HG03457 (cell line): Measurements from ENCODE around the gene FOXK1.
"Not testable (repeated sequence)": the region's sequence is repeated elsewhere in the genome, so short reads cannot be mapped to it uniquely, and the experiment has no call there.

Experiments
- ATAC-seq: cut with Tn5 transposase; IDR thresholded peaks from one replicate; pipeline ENCODE4 v1.9.1; 2021; ENCODE audit warnings: moderate number of reproducible peaks; ENCODE audit not compliant: unreplicated experiment

FOXK1 gene

DNA sequence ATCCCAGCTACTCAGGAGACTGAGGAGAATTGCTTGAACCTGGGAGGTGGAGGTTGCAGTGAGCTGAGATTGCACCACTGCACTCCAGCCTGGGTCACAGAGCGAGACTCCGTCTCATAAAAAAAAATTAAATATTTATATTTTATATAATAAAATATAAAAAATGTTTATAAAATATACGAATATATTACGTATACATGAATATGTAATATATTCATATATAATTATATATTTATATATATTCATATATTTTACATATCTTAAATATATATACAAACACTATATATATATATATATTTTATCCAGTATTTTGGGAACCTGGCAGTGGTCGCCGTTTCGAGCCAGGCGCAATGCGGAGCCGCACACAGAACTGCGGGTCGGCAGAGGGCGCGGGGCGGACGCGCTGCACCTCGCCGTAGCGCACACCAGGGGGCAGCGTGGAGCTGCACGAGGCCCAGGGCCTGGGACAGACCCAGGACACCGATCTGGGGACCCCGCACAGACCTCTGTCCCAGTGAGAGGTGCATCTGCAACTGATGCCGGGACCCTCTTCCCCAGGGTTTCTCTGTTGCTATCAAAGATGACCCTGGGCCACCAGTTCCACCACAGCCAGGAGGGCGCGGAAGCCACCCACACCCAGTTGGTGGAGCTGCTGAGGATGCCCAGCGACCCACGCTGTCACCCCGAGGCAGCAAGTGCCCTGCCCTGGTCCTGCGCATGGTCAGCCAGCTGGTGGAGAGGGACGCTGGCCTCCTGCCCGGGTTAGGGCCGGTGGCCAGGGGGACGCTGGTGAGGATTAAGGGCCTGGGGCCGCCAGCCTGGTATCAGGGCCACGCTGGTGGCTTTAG is 116.0 kb downstream of the FOXK1 start:
- ATAC-seq, result no peak

- ATAC-seq, result no peak
These were observed 116.7 kb downstream of the FOXK1 start for GRCh38 chr7:4798706-4799235.

- no peak for ATAC-seq
These were observed 117.6 kb downstream of the FOXK1 start for GRCh38 chr7:4799508-4800268.

DNA sequence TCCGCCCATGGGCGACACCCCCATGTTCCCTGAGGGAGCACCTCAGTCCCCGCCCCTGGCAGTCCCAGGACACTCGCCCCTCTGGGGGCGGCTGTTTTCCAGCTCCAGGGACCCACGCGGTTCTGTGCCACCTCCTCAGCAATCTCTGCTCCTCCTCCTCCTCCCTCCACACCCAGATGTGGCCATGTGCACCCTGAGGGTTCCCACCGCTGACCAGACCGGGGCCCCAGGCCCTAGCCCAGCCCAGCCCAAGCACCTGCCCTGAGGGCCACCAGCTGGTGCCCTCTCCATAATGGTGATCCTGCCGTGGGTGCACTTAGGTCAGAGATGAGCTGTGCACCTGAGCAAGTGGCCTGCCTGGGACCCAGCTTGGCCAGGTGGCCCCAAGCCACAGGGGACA is 118.4 kb downstream of the FOXK1 start:
- ATAC-seq, result no peak

GRCh38 chr7:4800926-4801838 is 119.1 kb downstream of the FOXK1 start:
- no peak for ATAC-seq

- no peak for ATAC-seq
These were observed 119.7 kb downstream of the FOXK1 start for GRCh38 chr7:4801839-4802231.

GRCh38 chr7:4802577-4802976 is 120.5 kb downstream of the FOXK1 start:
- not testable (repeated sequence) for ATAC-seq

DNA sequence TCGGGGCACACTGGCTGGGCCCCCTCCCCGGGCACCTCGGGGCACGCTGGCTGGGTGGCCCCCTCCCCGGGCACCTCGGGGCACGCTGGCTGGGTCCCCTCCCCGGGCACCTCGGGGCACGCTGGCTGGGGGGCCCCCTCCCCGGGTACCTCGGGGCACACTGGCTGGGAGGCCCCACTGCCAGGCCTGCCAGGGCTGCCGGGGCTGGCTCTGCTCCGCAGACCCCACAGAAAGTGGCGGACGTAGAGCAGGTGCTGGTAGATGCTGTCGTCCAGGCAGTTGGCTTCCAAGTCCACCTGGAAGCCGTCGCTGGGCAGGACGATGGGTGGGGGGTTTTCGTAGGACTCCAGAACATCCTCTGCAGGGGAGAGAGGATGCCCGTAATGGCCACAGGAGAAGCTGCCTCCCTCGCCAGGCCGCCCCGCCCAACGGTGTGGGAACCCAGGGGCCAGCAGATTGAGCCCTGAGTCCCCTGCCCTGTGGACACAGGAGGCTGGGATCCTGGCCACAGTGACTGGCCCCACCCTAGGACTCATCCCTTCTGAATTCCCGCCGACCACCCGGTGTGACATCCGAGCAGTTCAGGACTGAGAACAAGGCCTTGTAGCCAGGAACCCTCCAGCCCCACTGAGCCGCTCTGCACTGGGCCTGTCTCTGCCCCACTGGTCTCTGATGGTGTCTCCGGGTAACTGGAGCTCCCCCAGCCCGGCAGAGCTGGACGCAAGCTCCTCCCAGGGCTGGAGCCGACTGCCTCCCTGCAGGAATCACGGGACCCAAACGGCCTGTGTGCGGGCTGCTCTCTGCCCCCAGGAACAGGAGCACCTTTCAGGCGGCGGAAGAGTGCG is 121.5 kb downstream of the FOXK1 start:
- ATAC-seq, result no peak

GRCh38 chr7:4805110-4805983 is 123.3 kb downstream of the FOXK1 start:
- ATAC-seq, result no peak

- ATAC-seq, result no peak
These were observed 123.8 kb downstream of the FOXK1 start for GRCh38 chr7:4805984-4806300.

GRCh38 chr7:4806983-4807597 is 125.0 kb downstream of the FOXK1 start:
- ATAC-seq, result no peak

GRCh38 chr7:4807598-4808016 is 125.5 kb downstream of the FOXK1 start:
- ATAC-seq, result no peak

DNA sequence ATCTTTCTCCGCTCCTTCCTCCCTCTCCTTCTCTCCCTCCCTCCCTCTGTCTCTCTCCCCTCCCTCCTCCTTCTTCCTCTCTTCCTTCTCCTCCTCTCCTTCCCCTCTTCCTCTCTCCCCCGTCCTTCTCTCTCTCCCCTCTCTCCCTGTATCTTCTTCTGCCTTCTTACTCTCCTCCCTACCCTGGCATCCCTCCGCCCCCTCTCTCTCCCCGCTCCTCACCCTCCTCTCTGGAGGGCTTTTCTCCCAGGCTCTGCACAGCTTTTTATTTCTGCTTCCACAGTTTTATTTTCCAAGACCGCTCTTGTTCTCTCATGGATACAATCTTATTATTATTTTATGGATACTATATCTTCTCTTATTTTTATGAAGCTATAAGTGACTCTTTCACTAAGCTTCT is 125.9 kb downstream of the FOXK1 start:
- no peak for ATAC-seq

- no peak for ATAC-seq
These were observed 126.5 kb downstream of the FOXK1 start for GRCh38 chr7:4808565-4808964.

- ATAC-seq, result no peak
These were observed 127.0 kb downstream of the FOXK1 start for GRCh38 chr7:4809091-4809591.

DNA sequence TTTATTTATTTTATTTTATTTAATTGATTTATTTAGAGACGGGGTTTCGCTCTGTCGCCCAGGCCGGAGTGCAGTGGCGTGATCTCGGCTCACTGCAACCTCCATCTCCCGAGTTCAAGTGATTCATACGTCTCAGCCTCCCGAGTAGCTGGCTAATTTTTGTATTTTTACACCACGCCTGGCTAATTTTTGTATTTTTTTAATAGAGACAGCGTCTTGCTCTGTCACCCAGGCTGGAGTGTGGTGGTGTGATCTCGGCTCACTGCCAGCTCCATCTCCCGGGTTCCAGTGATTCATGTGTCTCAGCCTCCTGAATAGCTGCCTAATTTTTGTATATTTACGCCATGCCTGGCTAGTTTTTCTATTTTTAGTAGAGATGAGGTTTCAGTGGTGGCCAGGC is 127.6 kb downstream of the FOXK1 start:
- ATAC-seq, result no peak

DNA sequence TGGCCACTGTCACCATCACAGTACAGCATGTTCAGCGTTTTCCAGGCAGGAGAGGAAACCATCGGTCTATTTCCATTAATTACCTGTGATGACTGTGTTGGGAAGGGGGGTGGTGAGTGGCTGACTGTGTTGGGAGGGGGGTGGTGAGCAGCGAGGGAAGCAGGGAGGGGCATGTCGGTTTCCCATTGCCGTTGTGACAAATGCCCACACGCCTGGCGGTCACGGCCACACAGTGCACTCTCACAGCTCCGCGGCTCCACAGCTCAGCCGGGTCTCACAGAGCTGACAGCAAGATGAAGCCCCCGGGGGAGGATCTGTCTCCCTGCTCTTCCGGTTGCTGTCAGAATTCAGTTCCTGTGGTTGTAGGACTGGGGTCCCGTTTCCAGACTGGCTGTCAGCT is 132.3 kb downstream of the FOXK1 start:
- ATAC-seq, result no peak

DNA sequence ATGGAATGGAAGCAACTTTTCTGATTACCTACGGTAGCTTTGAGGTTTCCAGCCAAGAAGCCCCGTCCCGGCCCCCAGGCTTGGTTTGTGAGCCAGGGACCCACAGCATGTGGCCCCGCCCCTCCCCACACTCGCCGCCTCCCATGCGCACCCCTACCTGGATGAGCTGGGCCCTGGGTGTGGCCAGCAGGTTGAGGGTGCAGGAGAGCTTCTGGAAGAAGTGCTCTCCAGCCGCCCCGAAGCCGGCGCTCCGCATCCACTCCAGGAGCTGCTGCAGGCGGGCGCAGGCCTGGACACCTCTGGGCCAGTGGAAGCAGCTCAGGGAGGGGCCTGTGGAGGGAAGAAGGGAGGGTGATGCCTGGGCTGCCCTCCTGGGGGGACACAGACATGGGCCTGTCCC is 133.0 kb downstream of the FOXK1 start:
- no peak for ATAC-seq
